Prostate gland (tissue), 2 donors: ENCODE data around the gene CRY2.

ENCODE experiments used
- POLR2AphosphoS5 ChIP-seq: sonication (generic); formaldehyde crosslinking; IDR thresholded peaks from one replicate; pipeline ENCODE4 v1.6.1; 2017; ENCODE audit warnings: antibody characterized with exemption
- TF ChIP-seq, protein P1 (sequence below), 4 experiments: fragments of 200-600 bp in 2 of 4; fragments of 450-650 bp in 2 of 4; sonication (generic) in 2 of 4; IDR thresholded peaks; 1 replicate in 3 of 4; 2 replicates in 1 of 4; pipeline ENCODE4 v1.5.1; 2016 to 2019; ENCODE audit warnings: antibody characterized with exemption in 4 of 4, mild to moderate bottlenecking in 2 of 4, moderate library complexity in 2 of 4

GRCh38 chr11:45856044-45856468 is 8.8 kb downstream of the CRY2 start:
- TF ChIP-seq, protein P1, sequence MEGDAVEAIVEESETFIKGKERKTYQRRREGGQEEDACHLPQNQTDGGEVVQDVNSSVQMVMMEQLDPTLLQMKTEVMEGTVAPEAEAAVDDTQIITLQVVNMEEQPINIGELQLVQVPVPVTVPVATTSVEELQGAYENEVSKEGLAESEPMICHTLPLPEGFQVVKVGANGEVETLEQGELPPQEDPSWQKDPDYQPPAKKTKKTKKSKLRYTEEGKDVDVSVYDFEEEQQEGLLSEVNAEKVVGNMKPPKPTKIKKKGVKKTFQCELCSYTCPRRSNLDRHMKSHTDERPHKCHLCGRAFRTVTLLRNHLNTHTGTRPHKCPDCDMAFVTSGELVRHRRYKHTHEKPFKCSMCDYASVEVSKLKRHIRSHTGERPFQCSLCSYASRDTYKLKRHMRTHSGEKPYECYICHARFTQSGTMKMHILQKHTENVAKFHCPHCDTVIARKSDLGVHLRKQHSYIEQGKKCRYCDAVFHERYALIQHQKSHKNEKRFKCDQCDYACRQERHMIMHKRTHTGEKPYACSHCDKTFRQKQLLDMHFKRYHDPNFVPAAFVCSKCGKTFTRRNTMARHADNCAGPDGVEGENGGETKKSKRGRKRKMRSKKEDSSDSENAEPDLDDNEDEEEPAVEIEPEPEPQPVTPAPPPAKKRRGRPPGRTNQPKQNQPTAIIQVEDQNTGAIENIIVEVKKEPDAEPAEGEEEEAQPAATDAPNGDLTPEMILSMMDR (IDR thresholded peaks at IDR 0.05): no peak
- no peak for TF ChIP-seq POLR2AphosphoS5
